Daoy (cell line): ENCODE data around the gene DDX42. TPM values are rescaled to one million over a fixed set of nuclear protein-coding genes. Genes with fewer than 3 reads are reported as not detected.

Experiments used
- DNase-seq: peaks from one replicate; pipeline ENCODE4 v3.0.0-alpha.2; 2015; ENCODE audit warnings: low read depth
- total RNA-seq: library from RNA; depleted of rRNA; stranded (reverse); fragments of >200 nt; shearing (Covaris generic); gene quantifications from 2 replicates; pipeline ENCODE4 v1.2.3, GENCODE V29; 2014

Gene DDX42
- total RNA-seq, 1 experiment from 2014 or later: 48.5 TPM

DNA sequence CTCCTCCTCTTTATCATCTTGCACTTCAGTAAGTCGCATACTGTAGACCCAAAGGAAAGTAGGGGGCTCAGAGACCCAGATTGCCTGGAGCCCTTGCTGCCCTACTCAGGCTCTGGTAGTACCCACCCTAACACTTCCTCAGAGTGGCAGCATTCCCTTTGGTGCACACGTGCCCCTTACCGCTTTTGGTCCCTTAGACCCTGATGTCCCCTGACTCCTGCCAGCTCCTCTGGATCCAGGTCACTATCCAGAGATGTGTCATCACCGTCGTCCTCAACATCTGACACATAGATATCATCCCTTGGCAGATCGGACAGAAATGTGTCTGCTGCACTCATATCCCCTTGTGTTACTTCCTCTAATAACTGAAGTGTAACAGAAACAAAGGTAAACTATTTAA is 47.8 kb downstream of the DDX42 start:
- DNase-seq: no peak

DNA sequence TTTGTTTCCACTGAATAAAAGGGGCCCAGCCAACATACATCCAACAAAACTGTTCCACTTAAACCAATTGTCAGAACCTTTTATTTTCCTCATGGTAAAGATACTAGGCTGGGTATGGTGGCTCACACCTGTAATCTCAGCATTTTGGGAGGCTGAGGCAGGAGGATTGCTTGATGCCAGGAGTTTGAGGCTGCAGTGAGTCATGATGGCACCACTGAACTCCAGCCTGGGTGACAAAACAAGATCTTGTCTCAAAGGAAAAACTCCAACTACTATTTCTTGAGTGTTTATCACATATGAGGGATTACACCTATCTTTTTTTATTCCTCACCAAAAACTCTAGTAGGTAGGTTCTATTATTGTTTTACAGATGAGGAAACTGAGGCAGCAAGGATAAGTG is 48.6 kb downstream of the DDX42 start:
- no peak for DNase-seq

DNA sequence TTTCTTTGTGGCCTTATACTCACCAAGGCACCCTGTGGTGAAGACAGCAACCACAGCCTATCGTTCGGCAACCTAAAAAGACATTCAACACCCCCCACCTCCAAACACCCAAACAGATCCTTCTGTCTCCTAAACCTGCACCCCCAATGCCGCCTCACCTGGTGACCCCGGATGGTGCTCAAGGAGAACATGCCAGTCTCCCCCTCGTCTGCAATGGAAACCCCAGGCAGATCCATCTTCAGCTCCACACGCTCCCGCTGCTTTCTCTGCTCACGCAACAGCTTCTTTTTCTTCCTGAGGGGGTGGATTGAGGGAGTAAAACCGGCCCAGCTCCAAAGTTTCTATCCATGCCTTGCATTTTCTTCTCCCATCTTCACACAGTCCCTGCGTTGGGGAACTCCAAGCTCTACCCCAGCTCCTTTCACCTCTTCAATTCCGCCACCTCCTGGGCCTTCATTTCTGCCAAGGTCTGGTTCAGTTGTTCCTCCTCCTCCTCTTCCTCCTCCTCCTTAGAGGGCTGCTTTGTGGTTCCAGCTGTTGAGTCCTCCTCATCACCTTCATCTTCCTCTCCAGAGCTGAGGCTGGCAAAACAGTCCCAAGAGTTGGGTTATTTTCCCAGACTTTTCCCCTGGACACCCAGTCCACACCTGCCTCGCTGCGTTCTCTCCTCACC is 49.8 kb downstream of the DDX42 start:
- no peak for DNase-seq

DNA sequence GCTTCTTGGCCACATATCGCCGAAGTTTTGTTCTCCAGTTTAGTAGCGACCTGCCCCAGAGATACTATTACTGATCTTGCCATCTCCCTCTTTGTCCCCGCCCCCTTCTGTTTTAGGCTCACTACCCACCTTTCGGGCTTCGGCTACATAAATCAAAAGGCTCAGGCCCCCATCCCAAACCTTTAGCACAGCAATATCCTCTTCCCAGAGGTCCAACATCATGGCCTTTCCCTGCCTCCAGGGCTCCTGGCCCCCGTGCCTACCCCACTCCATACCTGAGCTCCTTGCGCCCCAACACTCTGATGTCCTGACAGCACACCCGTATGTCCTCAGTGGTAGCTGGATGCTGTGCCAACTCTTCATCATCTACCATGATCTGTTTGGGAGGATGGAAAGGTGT is 50.4 kb downstream of the DDX42 start:
- no peak for DNase-seq

DNA sequence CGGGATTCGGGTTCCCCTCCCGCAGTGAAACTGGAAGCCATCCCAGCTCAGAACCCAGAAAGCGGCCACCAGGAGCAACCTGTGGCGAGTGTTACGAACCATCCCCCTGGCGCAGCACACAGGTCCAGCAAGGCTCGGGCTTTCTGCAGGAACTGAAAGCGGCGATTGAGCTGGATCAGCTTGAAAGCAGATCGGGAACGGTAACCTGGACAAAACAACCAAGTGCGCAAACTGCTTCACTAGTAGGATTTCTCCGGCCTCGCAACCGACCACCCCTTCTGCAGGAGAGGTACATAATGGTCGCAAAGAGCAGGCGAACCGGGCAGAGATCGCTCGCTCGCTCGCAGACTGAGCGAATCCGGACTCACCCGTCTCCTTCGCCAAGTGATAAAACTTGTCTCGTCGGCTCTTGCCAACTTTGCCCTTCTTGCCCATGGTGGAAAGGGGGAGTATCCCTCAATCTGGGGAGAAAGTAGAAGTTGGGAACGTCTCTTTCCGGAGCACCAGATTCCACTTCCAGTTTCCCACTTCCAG is 52.6 kb downstream of the DDX42 start:
- no peak for DNase-seq

DNA sequence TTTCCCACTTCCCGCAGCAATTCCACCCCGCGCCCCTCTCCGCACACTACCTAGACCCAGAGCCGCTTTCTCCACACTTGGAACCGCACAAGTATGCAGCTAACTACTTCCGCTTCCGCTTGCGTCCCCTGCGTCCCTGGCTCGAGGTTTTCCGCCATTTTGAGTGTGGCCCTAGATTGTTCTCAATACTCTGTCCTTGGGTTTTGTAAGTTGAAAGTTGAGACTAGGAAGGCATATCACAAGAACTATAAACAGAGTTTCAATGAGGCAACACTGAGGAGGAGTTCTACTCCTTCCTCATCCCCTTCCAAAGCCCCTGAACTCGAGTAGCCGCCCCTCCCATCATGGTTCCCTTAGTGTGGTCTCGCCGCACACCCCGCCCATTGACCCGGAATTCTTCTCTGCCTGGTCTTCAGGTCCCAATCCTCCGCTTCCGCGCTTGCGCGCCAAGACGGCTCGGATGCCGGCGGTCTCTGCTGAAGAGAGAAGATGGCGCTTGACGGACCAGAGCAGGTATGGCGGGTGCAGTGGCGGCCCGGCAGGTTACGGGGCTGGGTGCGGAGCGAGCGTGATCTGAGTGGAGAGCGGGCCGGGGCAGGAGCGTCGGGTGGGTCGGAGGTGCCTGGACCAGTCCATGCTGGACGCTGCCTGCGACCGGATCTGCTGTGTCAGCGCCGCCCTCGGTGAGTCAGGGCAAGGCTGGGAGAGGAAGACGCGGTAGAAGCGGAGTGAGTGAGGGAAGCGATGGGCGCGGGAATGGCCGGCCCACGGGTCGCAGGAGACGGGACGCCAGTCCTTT is 53.2 kb downstream of the DDX42 start, which contains the start of the genes FTSJ3 and PSMC5:
Gene FTSJ3, minus strand, starts transcription at position 662 of the 799 bp plus-strand sequence. CDS start 761 bp downstream, outside the sequence.
Gene PSMC5, plus strand, starts transcription at position 430 of the 799 bp plus-strand sequence. Its CDS starts 60 bp downstream, at position 490.
- DNase-seq: peak; percentile 97

DNA sequence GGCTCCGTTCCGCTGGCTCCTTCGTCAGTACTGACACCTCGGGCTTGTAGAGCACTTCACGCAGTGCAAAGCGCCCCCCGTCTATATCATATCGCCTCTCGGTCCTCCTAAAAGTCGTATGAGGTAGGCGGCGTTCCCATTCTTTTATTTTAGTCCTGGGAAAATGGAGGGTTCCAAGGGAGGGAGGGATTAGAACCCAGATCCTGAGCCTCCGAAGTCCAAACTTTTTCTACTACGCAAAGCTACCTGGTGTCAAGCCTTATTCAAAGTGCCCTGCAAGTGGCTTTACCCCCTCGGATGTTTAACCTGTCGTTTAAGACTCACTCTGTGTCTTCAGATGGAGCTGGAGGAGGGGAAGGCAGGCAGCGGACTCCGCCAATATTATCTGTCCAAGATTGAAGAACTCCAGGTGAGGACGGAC is 53.8 kb downstream of the DDX42 start:
- no peak for DNase-seq

DNA sequence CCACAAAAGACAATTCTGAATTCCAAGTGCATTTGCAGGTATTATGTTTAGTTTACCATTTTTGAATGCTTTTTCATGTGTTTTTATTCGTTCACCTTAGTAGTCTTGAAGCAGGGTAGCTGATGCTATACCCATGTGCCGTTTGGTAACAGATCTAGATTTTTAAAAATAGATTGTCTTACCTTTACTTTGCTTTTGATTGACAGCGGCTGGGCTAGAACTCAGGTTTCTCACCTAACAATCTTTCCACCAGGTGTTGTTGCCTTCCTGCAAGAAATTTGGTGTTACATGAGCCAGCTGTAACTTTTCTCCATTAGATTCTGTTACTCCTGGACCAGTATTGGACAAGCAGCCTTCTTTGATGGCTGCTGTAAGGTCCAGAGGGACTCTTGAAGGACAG is 55.0 kb downstream of the DDX42 start:
- DNase-seq: no peak

DNA sequence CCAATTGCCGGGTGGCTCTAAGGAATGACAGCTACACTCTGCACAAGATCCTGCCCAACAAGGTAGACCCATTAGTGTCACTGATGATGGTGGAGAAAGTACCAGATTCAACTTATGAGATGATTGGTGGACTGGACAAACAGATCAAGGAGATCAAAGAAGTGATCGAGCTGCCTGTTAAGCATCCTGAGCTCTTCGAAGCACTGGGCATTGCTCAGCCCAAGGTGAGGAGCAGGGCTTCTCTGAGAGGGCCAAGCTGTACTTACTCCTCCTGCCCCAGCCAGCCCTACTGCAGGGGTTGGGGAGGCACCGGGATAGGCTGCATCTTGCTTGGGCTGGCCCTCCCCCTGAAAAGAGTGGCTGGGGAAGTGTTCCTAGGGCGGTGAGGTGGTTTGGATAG is 56.3 kb downstream of the DDX42 start:
- DNase-seq: no peak

DNA sequence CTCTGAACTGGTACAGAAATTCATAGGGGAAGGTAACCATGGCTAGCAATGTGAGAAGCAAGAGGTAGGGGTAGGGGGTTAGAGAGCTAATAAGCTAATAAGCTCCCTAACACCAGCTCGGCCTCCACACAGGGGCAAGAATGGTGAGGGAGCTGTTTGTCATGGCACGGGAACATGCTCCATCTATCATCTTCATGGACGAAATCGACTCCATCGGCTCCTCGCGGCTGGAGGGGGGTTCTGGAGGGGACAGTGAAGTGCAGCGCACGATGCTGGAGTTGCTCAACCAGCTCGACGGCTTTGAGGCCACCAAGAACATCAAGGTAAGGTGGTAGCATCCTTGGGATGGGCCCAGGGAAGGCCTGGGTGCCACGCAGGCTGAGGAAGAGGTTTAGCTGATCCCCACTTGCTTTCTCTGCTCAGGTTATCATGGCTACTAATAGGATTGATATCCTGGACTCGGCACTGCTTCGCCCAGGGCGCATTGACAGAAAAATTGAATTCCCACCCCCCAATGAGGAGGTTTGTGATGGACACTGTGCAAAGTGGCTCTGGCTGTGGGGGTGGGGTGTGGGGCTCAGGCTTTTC is 57.0 kb downstream of the DDX42 start:
- no peak for DNase-seq

DNA sequence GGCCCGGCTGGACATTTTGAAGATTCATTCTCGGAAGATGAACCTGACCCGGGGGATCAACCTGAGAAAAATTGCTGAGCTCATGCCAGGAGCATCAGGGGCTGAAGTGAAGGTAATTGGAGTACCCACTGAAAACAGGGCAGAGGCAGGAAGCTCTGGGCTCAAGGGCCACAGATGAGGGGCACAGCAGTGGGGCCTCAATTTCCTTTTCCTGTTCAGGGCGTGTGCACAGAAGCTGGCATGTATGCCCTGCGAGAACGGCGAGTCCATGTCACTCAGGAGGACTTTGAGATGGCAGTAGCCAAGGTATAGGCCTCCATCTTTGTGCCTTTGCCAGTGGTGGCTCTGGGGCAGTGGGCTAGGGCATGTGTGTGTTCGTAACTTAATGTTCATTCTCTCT is 57.5 kb downstream of the DDX42 start:
- DNase-seq: no peak

DNA sequence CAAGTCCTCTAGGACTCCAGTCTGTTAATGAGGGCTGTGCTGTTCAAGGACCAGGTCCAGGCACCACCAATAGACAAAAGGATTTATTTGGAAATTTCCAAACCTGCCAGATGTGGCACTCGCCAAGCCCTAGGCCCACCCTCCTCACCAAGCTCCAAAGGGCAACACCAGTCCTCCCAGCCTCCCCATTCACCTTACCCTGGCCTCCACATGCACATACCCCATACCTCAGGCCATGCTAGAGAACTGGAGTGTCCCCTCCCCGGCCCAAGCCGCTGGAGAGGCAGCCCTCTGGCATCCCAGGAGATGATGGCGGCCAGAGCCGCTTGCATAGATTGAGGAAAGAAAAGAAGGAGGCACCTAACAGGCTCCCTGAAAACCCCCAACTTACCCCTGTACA is 58.0 kb downstream of the DDX42 start:
- no peak for DNase-seq

DNA sequence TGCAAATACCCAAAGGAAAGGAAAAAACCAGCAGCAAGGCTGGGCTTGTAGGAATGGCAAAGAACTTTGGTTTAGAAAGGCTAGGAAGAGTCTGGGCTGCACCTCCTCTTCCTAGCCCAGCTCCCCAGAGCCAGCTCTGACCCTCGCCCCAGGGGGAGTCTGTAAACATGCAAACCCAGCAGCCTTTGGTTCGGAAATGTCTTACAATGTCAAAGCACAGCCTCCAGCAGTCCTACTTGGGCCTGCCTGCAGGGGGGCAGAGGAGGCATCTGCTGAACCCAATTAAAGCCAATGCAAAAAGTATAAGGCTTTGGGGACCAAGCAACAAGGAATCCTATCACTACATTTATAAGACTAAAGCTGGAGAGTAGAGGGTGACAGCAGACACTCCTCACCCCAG is 58.5 kb downstream of the DDX42 start:
- no peak for DNase-seq

DNA sequence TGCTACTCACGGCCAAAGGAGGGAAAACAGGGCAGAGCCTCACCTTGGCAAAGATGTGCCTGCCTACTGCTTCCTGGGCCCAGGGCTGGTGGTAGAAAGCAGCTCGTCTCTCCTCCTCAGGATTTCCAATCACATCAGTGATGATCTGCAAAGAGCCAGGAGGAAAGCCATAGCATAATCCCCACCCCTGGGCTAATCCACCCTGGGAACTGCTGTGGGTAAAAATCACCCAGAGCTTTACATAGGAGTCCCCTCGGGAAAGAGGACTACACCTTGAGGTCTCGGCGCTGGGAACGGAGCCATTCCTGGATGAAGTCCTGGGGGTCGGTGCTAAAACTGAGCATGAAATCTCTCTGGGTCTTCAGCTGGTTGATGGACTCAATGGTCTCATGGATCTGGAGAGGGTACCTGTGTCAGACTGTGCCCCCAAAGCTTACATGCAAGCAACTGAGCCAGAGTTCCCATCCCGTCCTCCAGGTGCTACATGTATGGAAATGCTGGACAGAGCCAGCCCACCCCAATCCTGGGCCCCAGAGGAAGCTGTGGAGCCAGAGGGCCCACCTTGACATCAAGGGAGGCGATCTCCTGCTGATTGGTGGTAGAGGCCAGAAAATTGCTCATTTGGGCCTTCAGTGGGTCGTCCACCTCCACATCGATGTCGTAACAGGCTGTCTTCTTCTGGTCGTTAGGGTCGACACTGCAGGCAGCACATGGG is 59.2 kb downstream of the DDX42 start:
- no peak for DNase-seq

DNA sequence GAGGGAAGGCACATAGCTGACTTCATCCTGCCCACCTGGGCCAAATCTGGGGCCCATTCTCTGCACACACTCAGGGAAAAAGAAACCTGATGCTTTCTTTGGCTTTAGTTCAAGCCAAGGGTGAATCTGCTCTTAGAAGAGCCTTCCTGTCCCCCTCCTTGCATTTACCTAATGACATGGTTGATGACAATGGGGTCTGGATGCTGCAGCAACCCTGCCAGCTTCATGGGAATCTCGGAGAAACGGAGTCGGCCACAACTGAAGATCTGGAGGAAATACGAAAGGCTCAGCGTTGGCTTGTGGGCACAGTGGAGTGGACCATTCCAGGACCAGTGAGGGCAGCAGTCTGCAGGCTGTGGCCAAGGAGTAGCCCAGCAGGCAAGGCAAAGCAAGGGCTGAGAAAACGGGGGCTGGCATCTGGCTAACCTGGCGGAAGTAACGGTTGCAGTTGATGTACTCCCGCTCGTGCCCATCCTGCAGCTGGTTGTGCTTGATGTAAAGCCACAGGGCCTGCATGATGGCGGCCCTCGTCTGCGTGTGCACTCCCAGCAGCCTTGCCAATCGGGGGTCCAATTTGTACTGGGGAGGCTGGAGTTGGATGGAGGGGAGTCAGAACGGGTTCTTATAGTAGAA is 59.9 kb downstream of the DDX42 start:
- DNase-seq: no peak

DNA sequence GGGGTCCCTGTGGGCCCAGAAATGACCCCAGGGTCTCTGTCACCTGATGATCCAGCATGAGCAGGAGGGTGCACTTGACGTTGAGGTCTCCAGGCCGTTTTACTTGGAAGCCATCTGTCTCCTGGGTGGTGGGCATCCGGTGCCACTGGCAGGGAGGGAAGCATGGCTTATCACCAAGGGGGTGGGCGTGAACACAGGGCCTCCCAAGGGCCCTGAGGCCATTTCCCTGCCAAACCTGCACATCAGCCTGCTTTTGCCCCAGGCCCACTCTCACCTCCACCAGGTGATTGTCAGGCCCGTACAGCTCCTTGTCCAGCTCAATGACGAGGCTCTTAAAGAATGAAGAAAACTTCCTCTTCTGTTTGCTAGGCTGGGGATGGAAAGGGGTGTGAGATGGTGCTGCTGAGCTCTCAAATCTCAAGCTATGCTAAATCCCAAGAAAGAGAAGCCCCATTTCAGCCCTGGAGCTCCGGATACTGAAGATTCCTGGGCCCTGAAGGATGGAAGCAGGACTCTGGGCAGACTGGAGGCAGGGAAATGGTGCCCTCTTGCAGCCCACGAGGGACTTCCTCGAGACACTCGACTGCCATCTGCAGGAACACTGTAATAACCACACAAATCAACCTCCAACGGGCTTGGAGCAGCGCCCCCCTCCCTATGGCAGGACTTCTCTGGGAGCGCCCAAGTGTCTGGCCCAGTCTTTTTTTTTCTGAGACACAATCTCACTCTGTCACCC is 60.6 kb downstream of the DDX42 start:
- DNase-seq: peak; percentile 90

DNA sequence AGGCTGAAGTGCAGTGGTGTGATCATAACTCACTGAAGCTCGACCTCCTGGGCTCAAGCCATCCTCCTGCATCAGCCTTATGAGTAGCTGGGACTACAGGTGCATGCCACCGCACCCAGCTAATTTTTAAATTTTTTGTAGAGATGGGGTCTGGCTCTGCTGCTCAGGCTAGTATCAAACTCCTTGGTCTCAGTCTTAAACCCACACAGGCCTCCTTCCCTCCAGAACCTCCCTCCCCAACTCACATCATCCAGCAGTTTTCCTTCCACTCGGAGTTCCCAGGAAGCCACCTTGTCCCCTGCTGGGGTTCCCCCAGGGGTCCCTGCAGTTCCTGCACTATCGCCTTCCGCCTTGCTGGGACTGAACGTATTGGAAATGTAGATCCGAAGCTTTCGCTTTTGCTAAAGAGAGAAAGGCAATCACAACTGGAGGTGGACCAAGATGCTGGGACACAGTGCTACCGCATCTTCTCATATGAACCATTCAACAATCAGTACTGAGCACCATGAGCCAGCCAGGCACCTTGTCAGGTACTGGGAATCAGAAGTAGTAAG is 61.3 kb downstream of the DDX42 start:
- DNase-seq: no peak

DNA sequence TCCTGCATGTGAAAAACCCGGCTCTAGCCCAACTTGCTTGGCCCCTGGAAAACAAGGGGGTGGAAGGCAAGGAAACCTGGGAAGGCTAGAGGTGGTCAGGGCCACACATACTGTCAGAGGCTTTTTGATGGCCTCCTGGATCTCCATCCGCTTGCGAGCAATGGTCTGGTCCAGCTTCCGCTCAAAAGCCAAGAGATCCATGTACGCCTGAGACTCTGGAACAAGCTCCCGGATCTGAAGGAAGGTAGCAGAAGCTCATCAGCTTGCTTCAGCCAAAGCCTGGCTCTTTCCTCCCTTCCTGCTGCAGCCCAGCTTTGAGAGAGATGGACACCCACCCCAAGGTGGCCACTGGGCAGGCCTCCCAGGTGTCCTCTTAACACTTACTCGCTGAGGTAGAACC is 62.8 kb downstream of the DDX42 start:
- DNase-seq: no peak

DNA sequence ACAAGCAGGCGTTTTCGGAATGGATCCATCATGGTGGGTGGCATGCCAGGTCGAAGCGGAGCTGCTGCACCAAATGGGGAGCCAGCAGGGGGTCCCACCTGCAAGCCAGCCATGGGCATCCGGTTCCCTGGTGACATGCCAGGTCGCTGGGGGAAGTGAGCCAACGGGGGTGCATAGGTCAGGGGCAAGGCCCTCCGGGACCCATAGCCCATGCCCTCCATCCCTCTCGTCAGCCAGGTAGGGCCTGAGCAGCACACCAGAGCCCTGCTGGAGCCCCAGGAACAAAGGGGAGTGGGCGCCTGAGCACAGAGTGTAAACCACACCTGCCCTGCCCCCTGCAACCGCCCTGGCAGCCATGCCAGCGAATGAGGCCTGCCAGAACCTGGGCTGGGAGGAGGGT is 63.5 kb downstream of the DDX42 start:
- DNase-seq: no peak

DNA sequence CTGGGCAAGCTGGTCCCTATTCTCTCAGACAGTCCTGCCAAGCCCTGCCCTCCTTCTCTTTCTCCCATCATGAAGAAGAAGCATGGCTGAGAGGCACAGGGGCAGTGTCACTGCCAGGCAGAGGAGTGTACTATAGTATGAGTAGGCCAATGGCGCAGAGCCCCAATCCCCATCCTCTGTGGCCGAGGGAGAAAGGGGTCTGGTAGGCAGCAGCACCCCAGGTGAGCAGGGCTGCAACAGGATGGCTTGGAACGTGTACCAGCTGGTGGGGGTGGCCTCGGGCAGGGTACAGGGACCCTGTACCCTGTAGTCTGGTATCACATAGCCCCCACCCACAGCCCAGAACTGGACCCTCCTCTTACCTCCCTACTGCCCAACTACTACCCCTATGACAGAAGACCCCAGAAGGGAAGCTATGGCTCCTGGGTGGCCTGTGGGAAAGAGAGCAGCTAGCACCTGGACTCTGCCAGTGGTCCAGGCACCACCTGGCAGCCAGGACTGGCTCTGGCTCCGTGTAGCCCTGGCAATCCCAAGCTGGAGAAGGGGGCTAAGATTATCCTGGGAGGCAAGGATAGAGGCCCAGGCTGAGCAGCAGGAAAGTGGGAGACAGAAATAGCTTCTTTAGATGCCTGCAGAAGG is 64.1 kb downstream of the DDX42 start:
- no peak for DNase-seq
